Fibroblast of skin of left biceps (primary cell): ENCODE results near the gene BEGAIN.

Experiments
- DNase-seq, 2 experiments: peaks; one replicate each; pipeline ENCODE4 v3.0.0-alpha.2; 2013; ENCODE audit warnings: low read depth in 2 of 2

The BEGAIN gene

GRCh38 chr14:100581228-100582145 is 5.7 kb downstream of the BEGAIN start:
- no peak for DNase-seq

GRCh38 chr14:100580316-100581227 is 6.6 kb downstream of the BEGAIN start:
- DNase-seq: no peak

- no peak for DNase-seq
These were observed 8.7 kb downstream of the BEGAIN start for GRCh38 chr14:100578552-100578951.

- no peak for DNase-seq
These were observed 9.2 kb downstream of the BEGAIN start for GRCh38 chr14:100577986-100578431.

GRCh38 chr14:100577321-100577985 is 9.8 kb downstream of the BEGAIN start:
- no peak for DNase-seq

- no peak for DNase-seq
These were observed 10.8 kb downstream of the BEGAIN start for GRCh38 chr14:100576091-100577085.

GRCh38 chr14:100575266-100575995 is 11.8 kb downstream of the BEGAIN start:
- no peak for DNase-seq

GRCh38 chr14:100574642-100575031 is 12.6 kb downstream of the BEGAIN start:
- DNase-seq: no peak

- no peak for DNase-seq
These were observed 13.2 kb downstream of the BEGAIN start for GRCh38 chr14:100573757-100574641.

GRCh38 chr14:100573002-100573756 is 14.0 kb downstream of the BEGAIN start:
- no peak for DNase-seq

- DNase-seq: no peak
These were observed 14.7 kb downstream of the BEGAIN start for GRCh38 chr14:100572543-100572942.

GRCh38 chr14:100571837-100572236 is 15.4 kb downstream of the BEGAIN start:
- no peak for DNase-seq

GRCh38 chr14:100570726-100571454 is 16.3 kb downstream of the BEGAIN start:
- DNase-seq: no peak

- no peak for DNase-seq
These were observed 17.4 kb downstream of the BEGAIN start for GRCh38 chr14:100569734-100570286.

GRCh38 chr14:100568998-100569733 is 18.1 kb downstream of the BEGAIN start:
- no peak for DNase-seq
